ENCODE results near the gene THAP5.

Gene THAP5

GRCh38 chr7:108585843-108586242, 16.3 kb upstream of the THAP5 start:
- no peak overlapping the region for H3K4me3 ChIP-seq (ENCODE audit: low read length)
- no peak for DNase-seq (ENCODE audit: low read depth)
- TF ChIP-seq CTCF (conservative IDR thresholded peaks at IDR 0.05; ENCODE audit: low read length), result no peak

GRCh38 chr7:108584211-108584610, 14.7 kb upstream of the THAP5 start:
- TF ChIP-seq CTCF (conservative IDR thresholded peaks at IDR 0.05; ENCODE audit: low read length), result no peak
- H3K4me3 ChIP-seq (ENCODE audit: low read length), result no peak overlapping the region
- DNase-seq (ENCODE audit: low read depth), result no peak

- DNase-seq (ENCODE audit: low read depth), result peak; percentile 37
- no peak for TF ChIP-seq CTCF (conservative IDR thresholded peaks at IDR 0.05; ENCODE audit: low read length)
- no peak overlapping the region for H3K4me3 ChIP-seq (ENCODE audit: low read length)
Observed at GRCh38 chr7:108581655-108582491, 12.4 kb upstream of the THAP5 start.

GRCh38 chr7:108580298-108580697, 10.8 kb upstream of the THAP5 start:
- no peak for TF ChIP-seq CTCF (conservative IDR thresholded peaks at IDR 0.05; ENCODE audit: low read length)
- no peak overlapping the region for H3K4me3 ChIP-seq (ENCODE audit: low read length)
- no peak for DNase-seq (ENCODE audit: low read depth)

- no peak for DNase-seq (ENCODE audit: low read depth)
- H3K4me3 ChIP-seq (ENCODE audit: low read length), result no peak overlapping the region
- no peak for TF ChIP-seq CTCF (conservative IDR thresholded peaks at IDR 0.05; ENCODE audit: low read length)
Observed at GRCh38 chr7:108578937-108579336, 9.4 kb upstream of the THAP5 start.

- DNase-seq (ENCODE audit: low read depth), result no peak
- no peak overlapping the region for H3K4me3 ChIP-seq (ENCODE audit: low read length)
- TF ChIP-seq CTCF (conservative IDR thresholded peaks at IDR 0.05; ENCODE audit: low read length), result no peak
Observed at GRCh38 chr7:108576116-108576515, 6.6 kb upstream of the THAP5 start.

- H3K4me3 ChIP-seq (ENCODE audit: low read length), result no peak overlapping the region
- no peak for DNase-seq (ENCODE audit: low read depth)
- TF ChIP-seq CTCF (conservative IDR thresholded peaks at IDR 0.05; ENCODE audit: low read length), result no peak
Observed at GRCh38 chr7:108575156-108575555, 5.7 kb upstream of the THAP5 start.
